Endodermal cell (in vitro differentiated cells): ENCODE measurements around the gene KLRF1. TPM values are rescaled to one million over a fixed set of nuclear protein-coding genes. Genes with fewer than 3 reads are reported as not detected.
A peak's percentile ranks its signal among the peaks of the same experiment; 100 is the strongest.

Experiments used
- DNase-seq: peaks from one replicate; pipeline ENCODE4 v3.0.0-alpha.2; 2017
- H3K27ac ChIP-seq: 2 replicates; pipeline ENCODE4 v1.5.1; 2013; ENCODE audit warnings: mild to moderate bottlenecking, low read depth, low read length, moderate library complexity
- H3K27me3 ChIP-seq: 2 replicates; pipeline ENCODE4 v1.6.1; 2013; ENCODE audit warnings: mild to moderate bottlenecking, low read length, moderate library complexity; ENCODE audit not compliant: insufficient read depth, control insufficient read depth, poor library complexity, severe bottlenecking
- H3K36me3 ChIP-seq: 2 replicates; pipeline ENCODE4 v1.7.0; 2013; ENCODE audit warnings: mild to moderate bottlenecking, low read length, moderate library complexity; ENCODE audit not compliant: control insufficient read depth, insufficient read depth
- H3K4me1 ChIP-seq: one replicate; pipeline ENCODE4 v1.7.0; 2013; ENCODE audit warnings: low read length; ENCODE audit not compliant: control insufficient read depth, insufficient read depth
- H3K4me3 ChIP-seq: 2 replicates; pipeline ENCODE4 v1.5.1; 2013; ENCODE audit warnings: mild to moderate bottlenecking, low read length, moderate library complexity
- H3K9ac ChIP-seq: 2 replicates; pipeline ENCODE4 v1.6.1; 2013; ENCODE audit warnings: mild to moderate bottlenecking, low read length, moderate library complexity; ENCODE audit not compliant: poor library complexity, severe bottlenecking; ENCODE audit errors: extremely low read depth
- H3K9me3 ChIP-seq: 2 replicates; pipeline ENCODE4 v1.6.1; 2013; ENCODE audit warnings: mild to moderate bottlenecking, low read length, moderate library complexity; ENCODE audit not compliant: control insufficient read depth
- H3K27ac Mint-ChIP-seq: 2 replicates; pipeline ENCODE4 v1.8.0; 2020; ENCODE audit warnings: mixed read lengths
- H3K27me3 Mint-ChIP-seq: 2 replicates; pipeline ENCODE4 v1.8.0; 2021; ENCODE audit warnings: mild to moderate bottlenecking, mixed read lengths; ENCODE audit not compliant: insufficient read depth
- H3K36me3 Mint-ChIP-seq: 2 replicates; pipeline ENCODE4 v1.8.0; 2020; ENCODE audit warnings: low read depth, mixed read lengths
- H3K4me1 Mint-ChIP-seq: 2 replicates; pipeline ENCODE4 v1.8.0; 2020; ENCODE audit warnings: mixed read lengths
- H3K4me3 Mint-ChIP-seq: 2 replicates; pipeline ENCODE4 v1.8.0; 2020; ENCODE audit warnings: mild to moderate bottlenecking, moderate library complexity, mixed read lengths
- H3K9me3 Mint-ChIP-seq: 2 replicates; pipeline ENCODE4 v1.8.0; 2020; ENCODE audit warnings: mild to moderate bottlenecking, mixed read lengths
- CTCF ChIP-seq: fragments of 200-600 bp; sonication (generic); conservative IDR thresholded peaks from 2 replicates; pipeline ENCODE4 v1.5.0; 2021; ENCODE audit warnings: antibody characterized with exemption, mild to moderate bottlenecking
- WGBS, 2 experiments: methylation state at CpG; one replicate each; pipeline versions ENCODE4 v1.1.5 to v1.1.7; 2013; ENCODE audit warnings: missing lambda C conversion rate in 2 of 2, mixed read lengths in 1 of 2; ENCODE audit not compliant: insufficient coverage in 1 of 2, insufficient read length in 1 of 2; 5-methylcytosine and 5-hydroxymethylcytosine counted together
- total RNA-seq, 2 donors: library from RNA; stranded (reverse); fragmentation: NEBNext Ultra II Directional in 1 of 2; extraction: Animal tissue kit (Norgen Biotek cat#: 25700) in 1 of 2; gene quantifications; 2 replicates in 1 of 2; 3 replicates in 1 of 2; pipeline ENCODE4 v1.2.1, GENCODE V29; 2021

KLRF1 gene
- total RNA-seq, 2 donors from 2014 or later, result not detected

- no peak overlapping the region for H3K4me3 Mint-ChIP-seq
- no peaks in the 10 kb centered on the region for H3K36me3 ChIP-seq
- no peak for TF ChIP-seq CTCF
- no peak overlapping the region for H3K27ac ChIP-seq
- no peak overlapping the region for H3K9ac ChIP-seq
- peaks cover 5% of the 10 kb centered on the region for H3K4me1 Mint-ChIP-seq
- DNase-seq, result no peak
- H3K9me3 Mint-ChIP-seq, result no peaks in the 10 kb centered on the region
- no peaks in the 10 kb centered on the region for H3K4me1 ChIP-seq
- no peaks in the 10 kb centered on the region for H3K36me3 Mint-ChIP-seq
- H3K27me3 ChIP-seq, result no peaks in the 10 kb centered on the region
- H3K27me3 Mint-ChIP-seq, result no peaks in the 10 kb centered on the region
- no peaks in the 10 kb centered on the region for H3K9me3 ChIP-seq
- WGBS, 2 experiments, result 0% methylated on average over 1 of the region's 3 CpGs; no CpG with 5 or more reads in 1 of the 2 experiments
- H3K4me3 ChIP-seq, result no peak overlapping the region
- no peak overlapping the region for H3K27ac Mint-ChIP-seq
Observed at GRCh38 chr12:9831720-9832119, 4.4 kb downstream of the KLRF1 start.

GRCh38 chr12:9843407-9843806 is 16.1 kb downstream of the KLRF1 start:
- TF ChIP-seq CTCF, result no peak
- no peaks in the 10 kb centered on the region for H3K4me1 Mint-ChIP-seq
- H3K27me3 Mint-ChIP-seq, result peaks cover 2% of the 10 kb centered on the region
- Histone ChIP-seq H3K36me3 (no peaks in the 10 kb centered on the region), H3K9me3 (no peaks in the 10 kb centered on the region), H3K4me1 (no peaks in the 10 kb centered on the region), H3K9ac (no peak overlapping the region), H3K27me3 (no peaks in the 10 kb centered on the region), H3K27ac (no peak overlapping the region), H3K4me3 (no peak overlapping the region)
- no peaks in the 10 kb centered on the region for H3K9me3 Mint-ChIP-seq
- H3K4me3 Mint-ChIP-seq, result no peak overlapping the region
- 50% methylated on average over 1 of the region's 3 CpGs; no CpG with 5 or more reads in 1 of the 2 experiments for WGBS, 2 experiments
- no peak overlapping the region for H3K27ac Mint-ChIP-seq
- no peak for DNase-seq
- H3K36me3 Mint-ChIP-seq, result no peaks in the 10 kb centered on the region

- peak; percentile 32 for TF ChIP-seq CTCF
- Mint-ChIP-seq H3K4me1 (peaks cover 14% of the 10 kb centered on the region), H3K9me3 (no peaks in the 10 kb centered on the region), H3K27me3 (peaks cover 2% of the 10 kb centered on the region), H3K4me3 (no peak overlapping the region), H3K36me3 (no peaks in the 10 kb centered on the region), H3K27ac (no peak overlapping the region)
- Histone ChIP-seq H3K27me3 (no peaks in the 10 kb centered on the region), H3K4me3 (no peak overlapping the region), H3K27ac (no peak overlapping the region), H3K9ac (no peak overlapping the region), H3K36me3 (no peaks in the 10 kb centered on the region), H3K9me3 (no peaks in the 10 kb centered on the region), H3K4me1 (no peaks in the 10 kb centered on the region)
- peak; percentile 59 for DNase-seq
- 74 to 86% methylated on average over 2 to 5 of the region's 5 CpGs for WGBS, 2 experiments
Observed at GRCh38 chr12:9848899-9849298, 21.6 kb downstream of the KLRF1 start.
